MCF 10A (cell line): Measurements from ENCODE around the gene SH3GL1. TPM values are rescaled to one million over a fixed set of nuclear protein-coding genes. Genes with fewer than 3 reads are reported as not detected.

Experiments
- BruUV-seq: library from RNA; stranded (reverse); fragments of 400-500 nt; replicated peaks from 2 replicates; lab custom pipeline; 2021; lab: Mats Ljungman, UMichigan
- CTCF ChIA-PET: fragments of 300-600 bp; sonication (Branson Sonifier 250); formaldehyde crosslinking; extraction: SDS; loops from one replicate; lab custom pipeline; 2021; ENCODE audit warnings: antibody characterized with exemption, inconsistent platforms; lab: Yijun Ruan, JAX
- POLR2A ChIA-PET: fragments of 300-600, 350-650 bp; sonication (Branson Sonifier 250); formaldehyde crosslinking; extraction: SDS; loops from one replicate; lab custom pipeline; 2020; ENCODE audit warnings: antibody characterized with exemption, inconsistent platforms; lab: Yijun Ruan, JAX
- DNase-seq: peaks from one replicate; pipeline ENCODE4 v3.0.0-alpha.2; 2018; ENCODE audit not compliant: unreplicated experiment
- H3K27ac Mint-ChIP-seq: one replicate; pipeline ENCODE4 v1.8.0; 2022; ENCODE audit warnings: mild to moderate bottlenecking, low read depth, mixed read lengths; ENCODE audit not compliant: unreplicated experiment
- H3K27me3 Mint-ChIP-seq: one replicate; pipeline ENCODE4 v1.8.0; 2022; ENCODE audit warnings: mixed read lengths; ENCODE audit not compliant: insufficient read depth, unreplicated experiment
- H3K36me3 Mint-ChIP-seq: one replicate; pipeline ENCODE4 v1.8.0; 2022; ENCODE audit warnings: mild to moderate bottlenecking, moderate library complexity, mixed read lengths; ENCODE audit not compliant: insufficient read depth, unreplicated experiment
- H3K4me1 Mint-ChIP-seq: one replicate; pipeline ENCODE4 v1.8.0; 2022; ENCODE audit warnings: mixed read lengths; ENCODE audit not compliant: insufficient read depth, unreplicated experiment
- H3K4me3 Mint-ChIP-seq: one replicate; pipeline ENCODE4 v1.8.0; 2022; ENCODE audit warnings: mild to moderate bottlenecking, moderate library complexity, mixed read lengths; ENCODE audit not compliant: unreplicated experiment
- H3K9me3 Mint-ChIP-seq: one replicate; pipeline ENCODE4 v1.8.0; 2022; ENCODE audit warnings: mixed read lengths; ENCODE audit not compliant: unreplicated experiment
- CTCF ChIP-seq: fragments of 200-600 bp; IDR thresholded peaks from one replicate; pipeline ENCODE4 v1.8.0; 2022; ENCODE audit warnings: antibody characterized with exemption, mild to moderate bottlenecking; ENCODE audit not compliant: unreplicated experiment
- intact Hi-C: fragments of 100-400 bp; cut with micrococcal nuclease; formaldehyde crosslinking; loops from 2 replicates; pipeline ENCODE4 v1.14.1; 2022
- total RNA-seq: library from RNA; stranded (reverse); gene quantifications from 2 replicates; pipeline ENCODE4 v1.2.3, GENCODE V29; 2022

SH3GL1 gene
- total RNA-seq, 1 experiment from 2014 or later, result 106 TPM

- ChIA-PET POLR2A (interaction anchor here (0.6 to 0.8 kb wide), 2 partner anchors 61 to 101 kb away, joined by 3 to 5 read pairs; partner anchors contain the start of gene YJU2), CTCF (no interaction called here)
- intact Hi-C loops, result no loop called here
- Mint-ChIP-seq H3K27ac (no peak overlapping the region), H3K9me3 (no peaks in the 10 kb centered on the region), H3K27me3 (no peaks in the 10 kb centered on the region), H3K4me3 (no peak overlapping the region), H3K4me1 (no peaks in the 10 kb centered on the region), H3K36me3 (peaks cover 38% of the 10 kb centered on the region)
- BruUV-seq, result no TSS peak
- DNase-seq, result no peak
- TF ChIP-seq CTCF, result no peak
Measured at GRCh38 chr19:4347521-4347920, 52.8 kb downstream of the SH3GL1 start.

DNA sequence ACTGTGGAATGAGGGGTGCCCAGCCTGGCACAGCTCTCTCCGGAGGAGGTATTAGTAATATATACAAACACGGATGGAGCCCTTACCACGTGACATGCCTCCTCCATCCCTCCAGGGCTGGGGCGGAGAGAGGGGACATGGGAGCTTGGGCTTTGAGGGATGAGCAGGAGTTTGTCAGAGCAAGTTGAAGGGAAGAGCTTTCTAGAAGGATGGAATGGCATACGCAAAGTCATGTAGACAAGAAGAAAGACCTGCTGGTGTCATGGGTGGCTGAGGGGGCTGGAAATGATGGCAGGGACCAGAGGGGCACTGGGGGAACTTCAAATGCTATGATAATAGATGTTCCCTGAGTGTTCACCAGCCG is 54.3 kb downstream of the SH3GL1 start:
- intact Hi-C loops, result no loop called here
- H3K4me3 Mint-ChIP-seq, result no peak overlapping the region
- TF ChIP-seq CTCF, result no peak
- H3K27me3 Mint-ChIP-seq, result no peaks in the 10 kb centered on the region
- H3K9me3 Mint-ChIP-seq, result no peaks in the 10 kb centered on the region
- no peaks in the 10 kb centered on the region for H3K4me1 Mint-ChIP-seq
- H3K27ac Mint-ChIP-seq, result no peak overlapping the region
- POLR2A ChIA-PET, result interaction anchor here (0.8 kb wide), 1 partner anchor 39 kb away, joined by 3 read pairs; no protein-coding TSS in a partner anchor
- BruUV-seq, result no TSS peak
- CTCF ChIA-PET, result interaction anchor here (0.5 to 1.3 kb wide), 4 partner anchors 8 to 99 kb away, joined by 3 to 5 read pairs (median 3); partner anchors contain the start of gene SH3GL1
- no peak for DNase-seq
- H3K36me3 Mint-ChIP-seq, result peaks cover 36% of the 10 kb centered on the region

- TF ChIP-seq CTCF, result no peak
- Mint-ChIP-seq H3K27ac (no peak overlapping the region), H3K9me3 (no peaks in the 10 kb centered on the region), H3K4me3 (no peak overlapping the region), H3K4me1 (no peaks in the 10 kb centered on the region), H3K27me3 (no peaks in the 10 kb centered on the region), H3K36me3 (peaks cover 35% of the 10 kb centered on the region)
- intact Hi-C loops, result no loop called here
- DNase-seq, result no peak
- CTCF ChIA-PET, result interaction anchor here (1.0 to 1.3 kb wide), 3 partner anchors 9 to 78 kb away, joined by 3 to 5 read pairs (median 3); partner anchors contain the start of gene SH3GL1
- no TSS peak for BruUV-seq
- POLR2A ChIA-PET, result interaction anchor here (0.8 kb wide), 1 partner anchor 38 kb away, joined by 3 read pairs; no protein-coding TSS in a partner anchor
Measured at GRCh38 chr19:4345342-4346019, 54.9 kb downstream of the SH3GL1 start.
